DMS53 treated with DMSO at 0.1 percent for 48 hours (cell line): ENCODE results near the gene ZMYND8.
"Not testable (repeated sequence)": the region's sequence is repeated elsewhere in the genome, so short reads cannot be mapped to it uniquely, and the experiment has no call there.

Experiments
- DNase-seq: peaks from one replicate; lab custom pipeline; 2025; ENCODE audit not compliant: unreplicated experiment; lab: John Stamatoyannopoulos, UW

ZMYND8 gene

DNA sequence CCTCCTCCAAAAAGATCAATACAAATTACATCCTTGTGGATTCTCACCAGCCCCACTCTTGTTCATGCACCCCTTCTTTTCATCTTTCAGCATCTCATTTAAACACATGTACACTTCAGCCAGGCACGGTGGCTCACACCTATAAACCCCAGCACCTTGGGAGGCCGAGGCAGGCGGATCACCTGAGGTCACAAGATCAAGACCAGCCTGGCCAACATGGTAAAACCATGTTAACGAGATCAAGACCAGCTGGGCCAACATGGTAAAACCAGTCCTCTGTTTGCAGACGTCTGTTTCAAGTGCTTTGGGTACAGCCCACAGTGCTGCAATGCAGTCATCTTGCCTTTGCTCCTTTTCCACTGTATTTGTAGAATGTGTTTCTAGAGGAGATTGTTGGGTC is 45.3 kb downstream of the ZMYND8 start:
- no peak for DNase-seq

DNA sequence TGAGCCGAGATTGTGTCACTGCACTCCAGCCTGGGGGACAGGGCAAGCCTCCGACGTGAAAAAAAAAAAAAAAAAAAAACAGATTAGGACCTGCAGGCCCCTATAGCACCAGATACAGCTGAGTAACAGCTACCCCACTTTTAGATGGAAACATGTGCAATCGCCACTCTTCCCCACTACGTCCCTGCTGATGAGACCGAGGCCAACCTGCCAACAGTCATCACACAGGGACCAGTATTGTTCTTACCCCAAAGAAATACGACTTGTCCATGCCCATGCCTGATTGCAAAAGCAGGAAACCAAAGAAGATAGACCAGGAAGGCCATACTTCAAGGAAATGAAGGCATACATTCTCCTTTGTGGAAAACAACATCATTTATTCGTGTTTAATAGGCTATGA is 45.8 kb downstream of the ZMYND8 start:
- DNase-seq: no peak

DNA sequence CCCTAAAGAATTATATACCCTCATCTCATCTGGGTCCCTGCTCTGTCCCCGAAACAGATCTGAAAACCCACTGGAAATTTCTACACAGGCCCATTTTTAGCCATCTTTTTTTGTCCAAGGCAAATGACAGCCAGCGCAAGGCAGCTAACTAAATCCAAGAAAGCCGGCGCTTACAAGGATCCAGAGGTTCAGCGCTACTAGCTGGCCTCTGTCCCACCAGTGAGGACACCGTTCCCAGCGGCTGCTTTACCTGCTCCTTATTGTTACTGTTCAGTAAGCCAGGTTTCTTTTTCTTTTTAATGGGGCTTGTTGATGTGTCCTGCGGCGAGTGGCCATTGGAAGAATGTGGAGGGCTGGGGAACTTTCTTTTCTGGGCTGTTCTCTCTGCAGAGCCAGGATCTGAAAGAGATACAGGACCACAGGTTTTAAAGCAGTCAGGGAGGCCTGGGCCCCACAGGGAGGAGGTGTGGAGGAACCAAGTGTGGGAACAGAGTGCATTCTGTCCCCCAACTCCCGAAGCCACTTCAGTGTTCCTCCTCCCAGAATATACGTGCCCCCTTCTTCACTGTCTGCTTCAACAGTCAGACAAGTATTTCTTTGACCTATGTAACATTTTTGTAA is 46.6 kb downstream of the ZMYND8 start:
- no peak for DNase-seq

- no peak for DNase-seq
Measured at GRCh38 chr20:47309394-47309793, 47.1 kb downstream of the ZMYND8 start.

- not testable (repeated sequence) for DNase-seq
Measured at GRCh38 chr20:47307569-47307968, 48.9 kb downstream of the ZMYND8 start.

DNA sequence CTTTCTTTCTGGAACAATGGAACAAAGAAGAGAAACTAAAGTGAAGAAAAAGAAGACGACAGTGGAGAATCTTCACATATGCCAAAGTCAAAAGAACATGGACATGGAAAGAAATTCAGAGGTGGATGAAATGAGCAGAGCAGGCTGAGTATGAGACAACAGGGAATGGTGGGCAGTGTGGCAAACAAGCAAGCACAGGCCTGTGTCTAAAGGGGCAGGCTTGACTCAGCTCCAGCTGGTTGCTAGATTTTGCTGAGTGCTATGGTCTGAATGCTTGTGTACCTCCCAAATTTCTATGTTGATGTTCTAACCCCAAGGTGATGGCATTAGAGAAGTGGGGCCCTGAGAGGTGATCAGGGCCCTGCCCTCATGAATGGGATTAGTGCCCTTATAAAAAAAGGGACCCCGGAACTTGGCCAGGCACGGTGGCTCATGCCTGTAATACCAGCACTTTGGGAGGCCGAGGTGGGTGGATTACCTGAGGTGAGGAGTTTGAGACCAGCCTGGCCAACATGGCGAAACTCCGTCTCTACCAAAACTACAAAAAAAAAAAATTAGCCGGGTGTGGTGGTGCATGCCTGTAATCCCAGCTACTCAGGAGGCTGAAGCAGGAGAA is 49.6 kb downstream of the ZMYND8 start:
- DNase-seq: no peak

GRCh38 chr20:47306095-47306494 is 50.4 kb downstream of the ZMYND8 start:
- DNase-seq: no peak

DNA sequence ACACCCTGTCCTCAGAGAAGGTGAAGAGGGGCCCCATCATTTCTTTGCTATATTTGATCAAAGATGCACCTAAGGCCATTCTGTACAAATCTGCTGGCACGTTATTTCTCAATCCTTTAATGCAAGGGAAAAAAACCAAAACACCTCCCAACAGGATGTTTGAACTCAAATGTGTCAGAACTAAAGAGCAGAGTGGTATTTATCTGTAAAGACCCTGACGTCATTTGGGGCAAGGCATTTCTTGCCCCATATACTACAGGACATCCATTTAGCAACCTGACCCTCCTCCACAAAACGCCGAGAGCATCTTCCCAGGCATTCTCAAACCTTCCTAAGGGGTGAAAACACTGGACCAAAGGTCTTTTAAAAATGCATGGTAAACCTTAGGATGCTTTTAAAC is 50.8 kb downstream of the ZMYND8 start:
- DNase-seq: no peak

GRCh38 chr20:47304287-47304686 is 52.2 kb downstream of the ZMYND8 start:
- peak; percentile 24 for DNase-seq

DNA sequence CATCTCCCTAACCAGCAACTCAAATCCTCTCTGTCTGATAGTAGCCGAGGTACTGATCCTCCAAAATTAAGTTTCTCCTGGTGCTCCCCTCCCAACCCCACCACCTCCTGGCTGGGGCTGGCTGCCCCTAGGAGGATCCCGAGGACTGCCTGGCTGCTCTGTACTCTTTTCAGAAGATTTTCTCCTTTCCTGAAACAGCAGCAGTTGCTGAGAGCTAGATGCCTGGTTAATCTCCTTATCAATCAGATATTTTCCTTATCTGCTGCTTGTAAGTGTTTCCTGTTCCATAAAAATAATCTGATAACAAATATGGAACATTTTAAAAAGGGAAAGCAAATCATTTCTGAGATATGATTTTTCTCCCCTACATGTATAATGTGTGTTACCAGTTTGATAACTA is 52.8 kb downstream of the ZMYND8 start:
- DNase-seq: no peak

DNA sequence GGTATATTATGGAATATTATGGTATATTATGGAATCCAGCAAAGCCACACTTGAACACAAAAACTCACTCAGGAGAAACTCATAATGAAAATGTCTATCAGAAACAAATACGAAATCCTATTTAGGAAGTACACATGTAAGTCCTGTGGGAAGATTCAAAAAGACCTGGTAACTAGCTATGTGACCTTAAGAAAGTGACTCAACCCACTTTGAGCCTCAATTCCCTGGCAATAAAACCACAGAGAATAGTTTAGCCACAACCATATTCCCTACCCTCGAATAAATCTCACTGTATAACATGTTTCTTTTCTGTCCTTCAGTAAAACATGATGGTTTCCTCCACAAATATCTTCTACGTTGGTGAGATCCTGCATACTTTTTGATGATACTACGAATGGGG is 56.4 kb downstream of the ZMYND8 start:
- no peak for DNase-seq

- DNase-seq: no peak
Measured at GRCh38 chr20:47298624-47299023, 57.9 kb downstream of the ZMYND8 start.

- no peak for DNase-seq
Measured at GRCh38 chr20:47297746-47298145, 58.8 kb downstream of the ZMYND8 start.

DNA sequence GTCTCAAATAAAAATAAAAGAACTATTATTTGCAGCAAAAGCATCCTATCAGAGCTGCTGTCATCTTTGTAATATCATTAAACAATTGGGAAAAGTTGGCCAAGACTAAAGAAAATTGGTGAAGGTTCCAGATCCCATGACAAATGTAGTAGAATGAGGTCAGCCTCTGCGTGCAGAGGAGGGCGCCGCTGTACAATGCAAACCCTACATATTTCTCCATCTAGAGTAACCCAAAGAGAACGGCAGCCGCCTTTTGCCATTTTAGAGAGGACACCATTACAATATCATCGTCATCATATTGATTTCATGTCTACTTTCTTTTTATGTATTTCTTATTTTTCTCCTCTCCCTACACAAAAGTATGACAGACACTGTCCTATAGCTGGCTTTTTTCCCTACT is 59.5 kb downstream of the ZMYND8 start:
- DNase-seq: no peak

- no peak for DNase-seq
Measured at GRCh38 chr20:47295921-47296426, 60.5 kb downstream of the ZMYND8 start.

- no peak for DNase-seq
Measured at GRCh38 chr20:47295129-47295813, 61.2 kb downstream of the ZMYND8 start.

DNA sequence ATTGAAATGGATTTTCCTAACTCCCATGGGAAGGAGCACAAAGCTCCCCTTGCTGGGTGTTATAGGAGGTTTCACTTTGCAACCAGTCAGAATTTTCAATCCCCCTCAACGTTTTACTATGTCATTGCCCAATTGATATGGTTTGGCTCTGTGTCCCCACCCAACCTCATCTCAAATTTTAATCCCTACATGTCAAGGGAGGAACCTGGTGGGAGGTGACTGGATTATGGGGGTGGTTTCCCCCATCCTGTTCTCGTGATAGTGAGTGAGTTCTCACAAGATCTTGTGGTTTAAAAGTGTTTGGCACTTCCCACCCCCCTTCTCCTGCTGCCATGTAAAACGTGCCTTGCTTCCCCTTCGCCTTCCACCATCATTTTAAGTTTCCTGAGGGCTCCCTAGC is 62.9 kb downstream of the ZMYND8 start:
- no peak for DNase-seq

DNA sequence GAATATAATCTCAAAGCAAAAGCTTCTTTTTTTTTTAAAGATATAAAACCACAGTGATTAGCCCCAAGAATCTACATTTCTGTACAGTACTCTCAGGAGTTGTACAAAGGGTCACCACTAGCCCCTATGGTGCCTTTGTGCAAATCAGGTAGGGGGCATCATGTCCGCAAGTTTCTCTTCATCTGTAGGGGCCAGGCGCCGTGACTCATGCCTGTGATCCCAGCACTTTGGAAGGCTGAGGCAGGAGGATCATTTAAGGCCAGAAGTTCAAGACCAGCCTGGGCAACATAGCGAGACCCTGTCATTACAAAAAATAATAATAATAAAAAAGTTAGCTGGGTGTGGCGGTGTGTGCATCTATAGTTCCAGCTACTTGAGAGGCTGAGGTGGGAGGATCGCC is 63.9 kb downstream of the ZMYND8 start:
- no peak for DNase-seq

DNA sequence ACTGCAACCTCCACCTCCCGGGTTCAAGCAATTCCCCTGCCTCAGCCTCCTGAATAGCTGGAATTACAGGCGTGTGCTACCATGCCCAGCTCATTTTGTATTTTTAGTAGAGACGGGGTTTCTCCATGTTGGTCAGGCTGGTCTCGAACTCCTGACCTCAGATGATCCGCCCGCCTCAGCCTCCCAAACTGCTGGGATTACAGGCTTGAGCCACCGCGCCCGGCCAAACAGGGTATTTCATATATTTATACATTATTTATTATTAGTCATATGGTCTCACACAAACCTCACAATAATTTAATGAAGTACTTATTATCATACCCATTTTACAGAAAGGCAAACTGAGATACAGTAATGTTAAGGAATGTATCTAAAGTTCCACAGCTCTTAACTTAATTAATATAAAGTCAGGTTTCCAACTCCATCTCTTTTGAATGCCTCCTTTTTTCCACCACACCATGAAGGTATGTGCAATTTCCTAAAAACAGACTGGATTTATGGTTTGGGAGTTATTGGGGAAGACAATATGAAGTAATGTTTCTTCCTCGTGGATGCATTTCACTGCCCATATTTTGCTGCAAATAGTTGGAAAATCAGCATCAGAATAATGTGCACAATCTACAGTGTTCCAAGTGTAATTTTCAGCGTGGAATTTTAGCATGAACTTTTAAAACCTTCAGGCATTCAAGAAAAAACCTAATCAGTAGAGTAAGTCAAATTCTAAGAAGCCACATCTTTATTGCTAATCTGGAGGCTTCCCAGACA is 65.7 kb downstream of the ZMYND8 start:
- DNase-seq: no peak

- DNase-seq: no peak
Measured at GRCh38 chr20:47290008-47290407, 66.5 kb downstream of the ZMYND8 start.

GRCh38 chr20:47289096-47289495 is 67.4 kb downstream of the ZMYND8 start:
- DNase-seq: no peak

DNA sequence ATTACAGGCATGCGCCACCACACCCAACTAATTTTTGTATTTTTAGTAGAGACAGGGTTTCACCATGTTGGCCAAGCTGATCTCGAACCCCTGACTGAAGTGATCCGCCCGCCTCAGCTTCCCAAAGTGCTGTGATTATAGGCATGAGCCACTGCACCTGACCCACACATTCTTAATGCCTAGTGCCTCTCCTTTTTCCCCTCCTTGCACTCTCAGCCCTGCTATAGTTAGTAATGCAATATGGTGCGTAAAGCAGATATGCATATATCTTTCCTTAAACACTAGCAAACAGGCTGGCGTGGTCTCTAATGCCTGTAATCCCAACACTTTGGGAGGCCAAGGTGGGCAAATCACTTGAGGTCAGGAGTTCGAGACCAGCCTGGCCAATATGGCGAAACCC is 68.0 kb downstream of the ZMYND8 start:
- not testable (repeated sequence) for DNase-seq
